Hepatocyte (in vitro differentiated cells): ENCODE data around the gene HNF1A.

Experiments used
- EZH2 ChIP-seq: fragments of 200-600 bp; sonication (generic); IDR thresholded peaks from 2 replicates; pipeline ENCODE4 v1.6.1; 2016; ENCODE audit warnings: antibody characterized with exemption, mild to moderate bottlenecking, borderline replicate concordance
- EZH2phosphoT487 ChIP-seq: fragments of 200-600 bp; sonication (generic); IDR thresholded peaks from one replicate; pipeline ENCODE4 v1.6.1; 2018; ENCODE audit warnings: antibody characterized with exemption, mild to moderate bottlenecking, low read depth, moderate library complexity; ENCODE audit not compliant: unreplicated experiment, severe bottlenecking
- TF ChIP-seq, protein P1 (sequence below): fragments of 200-600 bp; sonication (generic); IDR thresholded peaks from 2 replicates; pipeline ENCODE4 v1.5.1; 2016; ENCODE audit warnings: antibody characterized with exemption, mild to moderate bottlenecking; ENCODE audit not compliant: poor library complexity

DNA sequence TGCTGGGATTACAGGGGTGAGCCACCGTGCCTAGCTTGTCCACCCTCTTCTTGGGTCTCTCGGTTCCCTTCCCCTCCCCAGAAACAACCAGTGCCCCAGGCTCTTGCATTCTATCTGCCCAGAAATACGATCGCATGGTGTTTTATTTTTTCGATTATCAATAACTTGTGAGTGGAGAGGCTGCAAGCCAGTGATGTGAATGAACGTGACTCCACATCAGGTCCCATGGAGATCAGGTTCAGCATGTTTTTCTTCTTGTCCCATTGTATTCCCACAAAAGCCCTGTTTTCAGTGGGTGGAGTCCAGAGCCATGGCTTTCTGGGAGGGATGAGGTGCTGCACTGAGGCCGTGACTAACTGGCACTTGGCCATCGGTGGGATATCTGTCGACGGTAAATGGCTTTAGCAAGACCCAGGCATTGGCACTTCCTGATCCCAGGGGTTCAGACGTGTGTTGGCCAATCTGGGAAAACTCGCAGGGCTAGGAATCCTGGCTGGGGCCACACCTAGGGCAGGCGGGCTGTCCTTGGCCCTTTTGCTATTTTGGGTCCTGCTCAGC is 12.7 kb upstream of the HNF1A start:
- TF ChIP-seq, protein P1, sequence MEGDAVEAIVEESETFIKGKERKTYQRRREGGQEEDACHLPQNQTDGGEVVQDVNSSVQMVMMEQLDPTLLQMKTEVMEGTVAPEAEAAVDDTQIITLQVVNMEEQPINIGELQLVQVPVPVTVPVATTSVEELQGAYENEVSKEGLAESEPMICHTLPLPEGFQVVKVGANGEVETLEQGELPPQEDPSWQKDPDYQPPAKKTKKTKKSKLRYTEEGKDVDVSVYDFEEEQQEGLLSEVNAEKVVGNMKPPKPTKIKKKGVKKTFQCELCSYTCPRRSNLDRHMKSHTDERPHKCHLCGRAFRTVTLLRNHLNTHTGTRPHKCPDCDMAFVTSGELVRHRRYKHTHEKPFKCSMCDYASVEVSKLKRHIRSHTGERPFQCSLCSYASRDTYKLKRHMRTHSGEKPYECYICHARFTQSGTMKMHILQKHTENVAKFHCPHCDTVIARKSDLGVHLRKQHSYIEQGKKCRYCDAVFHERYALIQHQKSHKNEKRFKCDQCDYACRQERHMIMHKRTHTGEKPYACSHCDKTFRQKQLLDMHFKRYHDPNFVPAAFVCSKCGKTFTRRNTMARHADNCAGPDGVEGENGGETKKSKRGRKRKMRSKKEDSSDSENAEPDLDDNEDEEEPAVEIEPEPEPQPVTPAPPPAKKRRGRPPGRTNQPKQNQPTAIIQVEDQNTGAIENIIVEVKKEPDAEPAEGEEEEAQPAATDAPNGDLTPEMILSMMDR = no peak
- no peak for TF ChIP-seq EZH2
- no peak for TF ChIP-seq EZH2phosphoT487
